HG03045 (cell line): ENCODE measurements around the gene SLC2A9.

Experiments
- ATAC-seq: cut with Tn5 transposase; IDR thresholded peaks from one replicate; pipeline ENCODE4 v1.9.1; 2021; ENCODE audit warnings: mild to moderate bottlenecking, moderate library complexity; ENCODE audit not compliant: unreplicated experiment

Gene SLC2A9

GRCh38 chr4:10020871-10021652, at the start of gene SLC2A9:
Gene SLC2A9, minus strand, starts transcription at chr4:10021497. Its CDS starts 68 bp downstream, at chr4:10021429.
- no peak for ATAC-seq

GRCh38 chr4:10069075-10069642, 47.9 kb upstream of the SLC2A9 start:
- no peak for ATAC-seq

GRCh38 chr4:10066670-10067651, 45.7 kb upstream of the SLC2A9 start:
- ATAC-seq: no peak

GRCh38 chr4:10066206-10066605, 44.9 kb upstream of the SLC2A9 start:
- no peak for ATAC-seq

- no peak for ATAC-seq
Measured at GRCh38 chr4:10063544-10064300, 42.4 kb upstream of the SLC2A9 start.

GRCh38 chr4:10061650-10062415, 40.5 kb upstream of the SLC2A9 start:
- ATAC-seq: no peak

- no peak for ATAC-seq
Measured at GRCh38 chr4:10058371-10058770, 37.1 kb upstream of the SLC2A9 start.

GRCh38 chr4:10057023-10057395, 35.7 kb upstream of the SLC2A9 start:
- no peak for ATAC-seq

GRCh38 chr4:10056334-10057022, 35.2 kb upstream of the SLC2A9 start:
- no peak for ATAC-seq

- no peak for ATAC-seq
Measured at GRCh38 chr4:10055871-10056270, 34.6 kb upstream of the SLC2A9 start.

- no peak for ATAC-seq
Measured at GRCh38 chr4:10054571-10055041, 33.3 kb upstream of the SLC2A9 start.

GRCh38 chr4:10053635-10054453, 32.5 kb upstream of the SLC2A9 start:
- no peak for ATAC-seq

- no peak for ATAC-seq
Measured at GRCh38 chr4:10051517-10052135, 30.3 kb upstream of the SLC2A9 start.

GRCh38 chr4:10050721-10051120, 29.4 kb upstream of the SLC2A9 start:
- ATAC-seq: no peak

- no peak for ATAC-seq
Measured at GRCh38 chr4:10050261-10050661, 29.0 kb upstream of the SLC2A9 start.

- no peak for ATAC-seq
Measured at GRCh38 chr4:10048941-10049697, 27.8 kb upstream of the SLC2A9 start.

GRCh38 chr4:10047967-10048366, 26.7 kb upstream of the SLC2A9 start:
- ATAC-seq: no peak
